HCT116 (cell line): ENCODE results near the gene ALK. TPM values are rescaled to one million over a fixed set of nuclear protein-coding genes. Genes with fewer than 3 reads are reported as not detected.

Experiments
- ATAC-seq: fragments of 200-7000 bp; cut with Tn5 transposase; 2 replicates; pipeline ENCODE4 v1.9.1; 2020; ENCODE audit warnings: mild to moderate bottlenecking, moderate library complexity
- BruUV-seq: library from RNA; stranded (reverse); fragments of 400-500 nt; replicated peaks from 2 replicates; lab custom pipeline; 2021; lab: Mats Ljungman, UMichigan
- CTCF ChIA-PET: fragments of 300-600 bp; sonication (Branson Sonifier 250); formaldehyde crosslinking; loops from one replicate; lab custom pipeline; 2021; ENCODE audit warnings: antibody characterized with exemption; lab: Charles Lee
- POLR2A ChIA-PET: fragments of 300-600, 350-600 bp; sonication (Branson Sonifier 250); formaldehyde crosslinking; loops from one replicate; lab custom pipeline; 2021; ENCODE audit warnings: antibody characterized with exemption; lab: Charles Lee
- RAD21 ChIA-PET, 2 experiments: fragments of 300-600 bp; sonication (Branson Sonifier 250); formaldehyde crosslinking; loops; one replicate each; lab custom pipeline; 2023; ENCODE audit warnings: low total read pairs in 2 of 2; ENCODE audit not compliant: uncharacterized antibody in 2 of 2, unreplicated experiment in 2 of 2, low non-redundant PET in 1 of 2; lab: Charles Lee
- DNase-seq: peaks from one replicate; pipeline ENCODE4 v3.0.0-alpha.2; 2010; ENCODE audit warnings: low read depth, low spot score
- H2AFZ ChIP-seq: fragments of 200-600 bp; shearing (Covaris generic), sonication (generic); 2 replicates; pipeline ENCODE4 v1.6.1; 2017; ENCODE audit warnings: low read depth, mixed run types, mixed read lengths, antibody characterized with exemption, low read length; ENCODE audit not compliant: poor library complexity, severe bottlenecking
- H3K27ac ChIP-seq: 2 replicates; pipeline ENCODE4 v1.5.1; 2012; ENCODE audit warnings: low read depth, low read length
- H3K27me3 ChIP-seq: fragments of 200-600 bp; sonication (generic); 2 replicates; pipeline ENCODE4 v1.6.1; 2016; ENCODE audit warnings: mixed run types, low read length, mixed read lengths; ENCODE audit not compliant: insufficient read depth
- H3K36me3 ChIP-seq, 2 experiments: fragments of 200-500 bp in 1 of 2; fragments of 200-600 bp in 1 of 2; sonication (Bioruptor generic) in 1 of 2; sonication (generic) in 1 of 2; 2 replicates each; pipeline versions ENCODE4 v1.5.1 to v1.6.1; 2014 to 2016; ENCODE audit warnings: low read length in 2 of 2, inconsistent platforms in 1 of 2, mixed read lengths in 1 of 2, mixed run types in 1 of 2; ENCODE audit not compliant: insufficient read depth in 2 of 2, control insufficient read depth in 1 of 2
- H3K4me1 ChIP-seq, 2 experiments: fragments of 200-600 bp in 1 of 2; sonication (generic) in 1 of 2; 2 replicates each; pipeline versions ENCODE4 v1.5.1 to v1.6.1; 2012 to 2017; ENCODE audit warnings: low read length in 2 of 2, inconsistent platforms in 1 of 2, mild to moderate bottlenecking in 1 of 2, mixed read lengths in 1 of 2, mixed run types in 1 of 2, moderate library complexity in 1 of 2; ENCODE audit not compliant: insufficient read depth in 2 of 2, control insufficient read depth in 1 of 2
- H3K4me2 ChIP-seq: fragments of 200-600 bp; sonication (generic); 2 replicates; pipeline ENCODE4 v1.6.1; 2017; ENCODE audit warnings: mixed run types, low read length, mixed read lengths
- H3K4me3 ChIP-seq, 2 experiments: fragments of 200-600 bp in 1 of 2; sonication (generic) in 1 of 2; replicated peaks in 1 of 2; 2 replicates each; pipeline ENCODE4 v1.5.1; 2011 to 2016; ENCODE audit warnings: low read length in 2 of 2, control low read depth in 1 of 2, low read depth in 1 of 2, mild to moderate bottlenecking in 1 of 2, mixed read lengths in 1 of 2, mixed run types in 1 of 2
- H3K79me2 ChIP-seq: fragments of 200-600 bp; sonication (generic); 2 replicates; pipeline ENCODE4 v1.6.1; 2017; ENCODE audit warnings: mild to moderate bottlenecking, mixed run types, low read length, moderate library complexity, mixed read lengths; ENCODE audit not compliant: insufficient read depth
- H3K9ac ChIP-seq: fragments of 200-600 bp; sonication (generic); 2 replicates; pipeline ENCODE4 v1.6.1; 2016; ENCODE audit warnings: low read length, mixed read lengths
- H3K9me2 ChIP-seq: fragments of 200-600 bp; sonication (generic), shearing (Covaris generic); 2 replicates; pipeline ENCODE4 v1.6.1; 2017; ENCODE audit warnings: mixed run types, mild to moderate bottlenecking, moderate library complexity; ENCODE audit not compliant: insufficient read depth
- H3K9me3 ChIP-seq, 2 experiments: fragments of 200-500 bp in 1 of 2; fragments of 200-600 bp in 1 of 2; sonication (Bioruptor generic) in 1 of 2; sonication (generic) in 1 of 2; 2 replicates each; pipeline ENCODE4 v1.6.1; 2014 to 2017; ENCODE audit warnings: low read length in 2 of 2, mixed read lengths in 2 of 2, inconsistent platforms in 1 of 2, low read depth in 1 of 2, mild to moderate bottlenecking in 1 of 2, mixed run types in 1 of 2, moderate library complexity in 1 of 2; ENCODE audit not compliant: control insufficient read depth in 1 of 2, insufficient read depth in 1 of 2
- H4K20me1 ChIP-seq: fragments of 200-600 bp; sonication (generic), shearing (Covaris generic); 2 replicates; pipeline ENCODE4 v1.6.1; 2017; ENCODE audit warnings: mixed run types, mild to moderate bottlenecking, moderate library complexity; ENCODE audit not compliant: insufficient read depth
- CBX3 ChIP-seq: IDR thresholded peaks from 2 replicates; pipeline ENCODE4 v1.6.1; 2012; ENCODE audit warnings: low read depth
- CTCF ChIP-seq, 3 experiments: fragments of 200-600 bp in 1 of 3; sonication (generic) in 1 of 3; IDR thresholded peaks in 2 of 3; conservative IDR thresholded peaks in 1 of 3; 2 replicates each; pipeline ENCODE4 v1.5.1; 2012 to 2017; ENCODE audit warnings: low read depth in 2 of 3, low read length in 2 of 3, antibody characterized with exemption in 1 of 3, borderline replicate concordance in 1 of 3, control low read depth in 1 of 3, mild to moderate bottlenecking in 1 of 3, mixed read lengths in 1 of 3, mixed run types in 1 of 3, moderate library complexity in 1 of 3; ENCODE audit not compliant: insufficient read depth in 1 of 3
- EGR1 ChIP-seq: IDR thresholded peaks from 2 replicates; pipeline ENCODE4 v1.6.1; 2012; ENCODE audit warnings: low read depth
- ELF1 ChIP-seq: IDR thresholded peaks from 2 replicates; pipeline ENCODE4 v1.6.1; 2012; ENCODE audit warnings: low read depth, borderline replicate concordance
- EZH2 ChIP-seq: fragments of 200-600 bp; sonication (generic); IDR thresholded peaks from 2 replicates; pipeline ENCODE4 v1.6.1; 2017; ENCODE audit warnings: antibody characterized with exemption, mixed run types
- EZH2phosphoT487 ChIP-seq: fragments of 200-600 bp; IDR thresholded peaks from 2 replicates; pipeline ENCODE4 v1.6.1; 2018; ENCODE audit warnings: antibody characterized with exemption, borderline replicate concordance
- FOSL1 ChIP-seq: IDR thresholded peaks from 2 replicates; pipeline ENCODE4 v1.6.1; 2012; ENCODE audit warnings: low read depth
- JUND ChIP-seq: IDR thresholded peaks from 2 replicates; pipeline ENCODE4 v1.6.1; 2012
- MAX ChIP-seq: IDR thresholded peaks from 2 replicates; pipeline ENCODE4 v1.6.1; 2012
- POLR2A ChIP-seq: IDR thresholded peaks from 2 replicates; pipeline ENCODE4 v1.7.0; 2011; ENCODE audit warnings: borderline replicate concordance; ENCODE audit not compliant: insufficient read depth, insufficient read length; ENCODE audit errors: extremely low read depth
- REST ChIP-seq: IDR thresholded peaks from 2 replicates; pipeline ENCODE4 v1.6.1; 2012; ENCODE audit warnings: low read depth
- SIN3A ChIP-seq: IDR thresholded peaks from 2 replicates; pipeline ENCODE4 v1.6.1; 2012; ENCODE audit warnings: low read depth
- SP1 ChIP-seq: IDR thresholded peaks from 2 replicates; pipeline ENCODE4 v1.6.1; 2012; ENCODE audit warnings: low read depth
- SRF ChIP-seq: IDR thresholded peaks from 2 replicates; pipeline ENCODE4 v1.6.1; 2012; ENCODE audit warnings: low read depth
- TCF7L2 ChIP-seq: IDR thresholded peaks from 2 replicates; pipeline ENCODE4 v1.7.0; 2011; ENCODE audit warnings: borderline replicate concordance, inconsistent platforms; ENCODE audit not compliant: insufficient read depth, insufficient read length; ENCODE audit errors: extremely low read depth
- ZBTB33 ChIP-seq: IDR thresholded peaks from 2 replicates; pipeline ENCODE4 v1.6.1; 2011; ENCODE audit warnings: mild to moderate bottlenecking, low read length, moderate library complexity; ENCODE audit not compliant: insufficient replicate concordance; ENCODE audit errors: extremely low read depth
- ZNF274 ChIP-seq: fragments of 200-500 bp; sonication (Bioruptor generic); IDR thresholded peaks from 2 replicates; pipeline ENCODE4 v1.6.1; 2014; ENCODE audit warnings: mild to moderate bottlenecking, low read depth, low read length, inconsistent platforms
- intact Hi-C: fragments of 100-400 bp; cut with micrococcal nuclease; formaldehyde crosslinking; loops from 2 replicates; pipeline ENCODE4 v1.10.0; 2022
- total RNA-seq: library from RNA; stranded (reverse); gene quantifications from one replicate; pipeline ENCODE4 v1.2.1, GENCODE V29; 2021; ENCODE audit not compliant: unreplicated experiment

ALK gene
- total RNA-seq, 1 experiment from 2014 or later, result not detected

- no peak overlapping the region for H3K4me2 ChIP-seq
- no peak overlapping the region for H3K4me3 ChIP-seq
- POLR2A ChIA-PET, result no interaction called here
These were observed 70.6 kb downstream of the ALK start for GRCh38 chr2:29850794-29851193.

More at GRCh38 chr2:29850794-29851193, 70.6 kb downstream of the ALK start:
- CTCF ChIA-PET, result no interaction called here
- Histone ChIP-seq H3K9me2 (no peaks in the 10 kb centered on the region), H3K36me3 (no peaks in the 10 kb centered on the region), H2AFZ (no peak overlapping the region), H3K9me3 (no peaks in the 10 kb centered on the region), H3K27ac (no peak overlapping the region), H3K79me2 (no peaks in the 10 kb centered on the region), H4K20me1 (no peaks in the 10 kb centered on the region), H3K4me1 (no peaks in the 10 kb centered on the region), H3K27me3 (peaks cover 57% of the 10 kb centered on the region), H3K9ac (no peak overlapping the region)
- intact Hi-C loops, result no loop called here
- no peak for TF ChIP-seq EZH2
- no peak for TF ChIP-seq EZH2phosphoT487
- TF ChIP-seq CTCF (IDR thresholded peaks at IDR 0.05 in 2 of 3, conservative IDR thresholded peaks at IDR 0.05 in 1 of 3; ENCODE audit: borderline replicate concordance in 1 of 3, insufficient read depth in 1 of 3, low read depth in 2 of 3, low read length in 2 of 3), result no peak
- no peak for TF ChIP-seq ZNF274
- TF ChIP-seq SRF, result no peak
- TF ChIP-seq ZBTB33, result no peak
- no peak for TF ChIP-seq POLR2A
- TF ChIP-seq REST, result no peak
- no peak for TF ChIP-seq ELF1
- no peak for TF ChIP-seq SIN3A
- no peak for TF ChIP-seq TCF7L2
- TF ChIP-seq FOSL1, result no peak
- TF ChIP-seq CBX3, result no peak
- TF ChIP-seq JUND, result no peak
- no peak for TF ChIP-seq EGR1
- no peak for TF ChIP-seq MAX
- TF ChIP-seq SP1, result no peak
- no TSS peak for BruUV-seq
- DNase-seq (no peak), ATAC-seq (no peak)
- RAD21 ChIA-PET, result no interaction called here
